HEK293 (cell line): Measurements from ENCODE around the gene OXSR1.
"Not testable (repeated sequence)": the region's sequence is repeated elsewhere in the genome, so short reads cannot be mapped to it uniquely, and the experiment has no call there.

Source experiments
- CTCF ChIA-PET: fragments of 350-600 bp; formaldehyde crosslinking; extraction: SDS; loops from one replicate; lab custom pipeline; 2021; ENCODE audit warnings: antibody characterized with exemption; lab: Yijun Ruan, JAX
- POLR2A ChIA-PET: fragments of 300-600 bp; formaldehyde crosslinking; extraction: SDS; loops from one replicate; lab custom pipeline; 2020; ENCODE audit warnings: antibody characterized with exemption, inconsistent platforms; lab: Yijun Ruan, JAX
- H3K27ac ChIP-seq: fragments of 200-500 bp; sonication (Bioruptor generic); 2 replicates; pipeline ENCODE4 v1.5.1; 2014; ENCODE audit warnings: low read depth, low read length, control low read depth, inconsistent platforms; ENCODE audit errors: extremely low read depth
- H3K36me3 ChIP-seq, 2 experiments: fragments of 200-500 bp in 1 of 2; sonication (Bioruptor generic) in 1 of 2; 1 replicate in 1 of 2; 2 replicates in 1 of 2; pipeline ENCODE4 v1.5.1; 2014 to 2017; ENCODE audit warnings: inconsistent platforms in 2 of 2, low read length in 2 of 2; ENCODE audit not compliant: control insufficient read depth in 2 of 2, insufficient read depth in 1 of 2
- H3K4me1 ChIP-seq: fragments of 200-500 bp; sonication (Bioruptor generic); 2 replicates; pipeline ENCODE4 v1.5.1; 2014; ENCODE audit warnings: mild to moderate bottlenecking, low read length, inconsistent platforms; ENCODE audit not compliant: control insufficient read depth, insufficient read depth
- H3K4me3 ChIP-seq: 2 replicates; pipeline ENCODE4 v1.5.1; 2011; ENCODE audit warnings: low read depth, mild to moderate bottlenecking, control low read depth, low read length, moderate library complexity
- H3K9me3 ChIP-seq: fragments of 200-500 bp; sonication (Bioruptor generic); 2 replicates; pipeline ENCODE4 v1.5.1; 2014; ENCODE audit warnings: low read depth, low read length, inconsistent platforms; ENCODE audit not compliant: control insufficient read depth, insufficient read depth
- GLIS1 ChIP-seq: fragments of 450-650 bp; formaldehyde crosslinking; IDR thresholded peaks from 2 replicates; pipeline ENCODE4 v1.5.1; 2016; ENCODE audit warnings: missing biosample characterization, missing genetic modification characterization
- HOXD13 ChIP-seq: sonication (generic); formaldehyde crosslinking; IDR thresholded peaks from 2 replicates; pipeline ENCODE4 v1.8.0; 2022; ENCODE audit warnings: missing genetic modification reagents, borderline replicate concordance
- SCRT1 ChIP-seq: fragments of 450-650 bp; formaldehyde crosslinking; IDR thresholded peaks from 2 replicates; pipeline ENCODE4 v1.5.1; 2016; ENCODE audit warnings: missing biosample characterization, missing genetic modification characterization, borderline replicate concordance
- TRIM28 ChIP-seq: IDR thresholded peaks from 2 replicates; pipeline ENCODE4 v1.6.1; 2011; ENCODE audit warnings: low read length, control low read depth, borderline replicate concordance
- ZBTB17 ChIP-seq: fragments of 450-650 bp; formaldehyde crosslinking; IDR thresholded peaks from 2 replicates; pipeline ENCODE4 v1.5.1; 2016; ENCODE audit warnings: missing biosample characterization, missing genetic modification characterization
- ZBTB21 ChIP-seq: fragments of 450-650 bp; formaldehyde crosslinking; IDR thresholded peaks from 2 replicates; pipeline ENCODE4 v1.5.1; 2017; ENCODE audit warnings: missing biosample characterization, missing genetic modification characterization
- ZNF132 ChIP-seq: fragments of 450-650 bp; formaldehyde crosslinking; IDR thresholded peaks from 2 replicates; pipeline ENCODE4 v1.5.1; 2017; ENCODE audit warnings: missing biosample characterization, missing genetic modification characterization, borderline replicate concordance
- ZNF155 ChIP-seq: fragments of 450-650 bp; formaldehyde crosslinking; IDR thresholded peaks from 2 replicates; pipeline ENCODE4 v1.5.1; 2016; ENCODE audit warnings: missing biosample characterization, missing genetic modification characterization
- ZNF184 ChIP-seq: fragments of 450-650 bp; IDR thresholded peaks from 2 replicates; pipeline ENCODE4 v1.5.1; 2018; ENCODE audit warnings: missing biosample characterization, mild to moderate bottlenecking, missing genetic modification characterization
- ZNF335 ChIP-seq: fragments of 450-650 bp; formaldehyde crosslinking; conservative IDR thresholded peaks from 2 replicates; pipeline ENCODE4 v1.5.1; 2016; ENCODE audit warnings: missing biosample characterization, missing genetic modification characterization
- ZNF394 ChIP-seq: fragments of 450-650 bp; formaldehyde crosslinking; IDR thresholded peaks from 2 replicates; pipeline ENCODE4 v1.5.1; 2016; ENCODE audit warnings: missing biosample characterization, missing genetic modification characterization, mild to moderate bottlenecking, moderate library complexity, borderline replicate concordance
- ZNF404 ChIP-seq: fragments of 450-650 bp; formaldehyde crosslinking; IDR thresholded peaks from 2 replicates; pipeline ENCODE4 v1.5.1; 2017; ENCODE audit warnings: missing biosample characterization, missing genetic modification characterization
- ZNF530 ChIP-seq: fragments of 450-650 bp; formaldehyde crosslinking; IDR thresholded peaks from 2 replicates; pipeline ENCODE4 v1.5.1; 2016; ENCODE audit warnings: low read depth, missing biosample characterization, missing genetic modification characterization
- ZNF585B ChIP-seq: fragments of 450-650 bp; formaldehyde crosslinking; IDR thresholded peaks from 2 replicates; pipeline ENCODE4 v1.5.1; 2016; ENCODE audit warnings: missing biosample characterization, missing genetic modification characterization
- TF ChIP-seq, protein P1 (sequence below): sonication (generic); formaldehyde crosslinking; IDR thresholded peaks from 2 replicates; pipeline ENCODE4 v1.8.1; 2022; ENCODE audit warnings: mild to moderate bottlenecking, moderate library complexity, missing genetic modification reagents
- TF ChIP-seq, protein P2 (sequence below): fragments of 450-650 bp; formaldehyde crosslinking; IDR thresholded peaks from 2 replicates; pipeline ENCODE4 v1.5.1; 2016; ENCODE audit warnings: missing biosample characterization, missing genetic modification characterization, low read depth
- TF ChIP-seq, protein P3 (sequence below): fragments of 450-650 bp; formaldehyde crosslinking; IDR thresholded peaks from 2 replicates; pipeline ENCODE4 v1.5.1; 2017; ENCODE audit warnings: missing biosample characterization, missing genetic modification characterization
- TF ChIP-seq, protein P4 (sequence below): fragments of 450-650 bp; formaldehyde crosslinking; IDR thresholded peaks from 2 replicates; pipeline ENCODE4 v1.5.1; 2016; ENCODE audit warnings: missing biosample characterization, missing genetic modification characterization
- TF ChIP-seq, protein P5 (sequence below): fragments of 450-650 bp; formaldehyde crosslinking; IDR thresholded peaks from 2 replicates; pipeline ENCODE4 v1.5.1; 2016; ENCODE audit warnings: missing biosample characterization, missing genetic modification characterization

Gene OXSR1

DNA sequence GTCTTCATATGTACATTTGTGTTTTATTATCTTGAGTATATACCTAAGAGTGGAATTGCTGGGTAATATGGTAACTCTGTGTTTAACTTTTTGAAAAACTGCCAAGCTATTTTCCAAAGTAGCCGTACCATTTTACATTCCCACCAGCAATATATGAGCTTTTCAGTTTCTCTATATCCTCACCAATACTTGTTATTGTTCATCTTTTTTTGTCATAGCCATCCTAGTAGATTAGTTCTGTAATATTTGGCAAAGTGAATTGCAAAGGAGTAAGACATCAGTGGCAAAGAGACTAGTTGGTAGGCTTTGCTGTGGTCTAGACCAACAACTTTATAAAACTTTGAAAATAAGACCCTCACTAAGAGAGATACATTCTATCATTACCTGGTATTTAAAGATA, 21.4 kb downstream of the OXSR1 start:
- TF ChIP-seq ZNF184 (tag by site-specific recombination), result peak; percentile 98
- TF ChIP-seq, protein P1, sequence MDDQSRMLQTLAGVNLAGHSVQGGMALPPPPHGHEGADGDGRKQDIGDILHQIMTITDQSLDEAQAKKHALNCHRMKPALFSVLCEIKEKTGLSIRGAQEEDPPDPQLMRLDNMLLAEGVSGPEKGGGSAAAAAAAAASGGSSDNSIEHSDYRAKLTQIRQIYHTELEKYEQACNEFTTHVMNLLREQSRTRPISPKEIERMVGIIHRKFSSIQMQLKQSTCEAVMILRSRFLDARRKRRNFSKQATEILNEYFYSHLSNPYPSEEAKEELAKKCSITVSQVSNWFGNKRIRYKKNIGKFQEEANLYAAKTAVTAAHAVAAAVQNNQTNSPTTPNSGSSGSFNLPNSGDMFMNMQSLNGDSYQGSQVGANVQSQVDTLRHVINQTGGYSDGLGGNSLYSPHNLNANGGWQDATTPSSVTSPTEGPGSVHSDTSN (CRISPR knock-in tag), result no peak
- TF ChIP-seq, protein P2, sequence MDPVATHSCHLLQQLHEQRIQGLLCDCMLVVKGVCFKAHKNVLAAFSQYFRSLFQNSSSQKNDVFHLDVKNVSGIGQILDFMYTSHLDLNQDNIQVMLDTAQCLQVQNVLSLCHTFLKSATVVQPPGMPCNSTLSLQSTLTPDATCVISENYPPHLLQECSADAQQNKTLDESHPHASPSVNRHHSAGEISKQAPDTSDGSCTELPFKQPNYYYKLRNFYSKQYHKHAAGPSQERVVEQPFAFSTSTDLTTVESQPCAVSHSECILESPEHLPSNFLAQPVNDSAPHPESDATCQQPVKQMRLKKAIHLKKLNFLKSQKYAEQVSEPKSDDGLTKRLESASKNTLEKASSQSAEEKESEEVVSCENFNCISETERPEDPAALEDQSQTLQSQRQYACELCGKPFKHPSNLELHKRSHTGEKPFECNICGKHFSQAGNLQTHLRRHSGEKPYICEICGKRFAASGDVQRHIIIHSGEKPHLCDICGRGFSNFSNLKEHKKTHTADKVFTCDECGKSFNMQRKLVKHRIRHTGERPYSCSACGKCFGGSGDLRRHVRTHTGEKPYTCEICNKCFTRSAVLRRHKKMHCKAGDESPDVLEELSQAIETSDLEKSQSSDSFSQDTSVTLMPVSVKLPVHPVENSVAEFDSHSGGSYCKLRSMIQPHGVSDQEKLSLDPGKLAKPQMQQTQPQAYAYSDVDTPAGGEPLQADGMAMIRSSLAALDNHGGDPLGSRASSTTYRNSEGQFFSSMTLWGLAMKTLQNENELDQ (tag by site-specific recombination), result no peak
- TF ChIP-seq, all 188 proteins: peak for 1
- Histone ChIP-seq H3K4me1 (peaks cover 4% of the 10 kb centered on the region; the same call in 1 of the 2 replicates), H3K36me3 (peaks cover 9 to 37% of the 10 kb centered on the region in 2 experiments; a peak in 2 of 3 replicates), H3K4me3 (no peak overlapping the region), H3K9me3 (no peaks in the 10 kb centered on the region), H3K27ac (no peak overlapping the region)
- POLR2A ChIA-PET, result no interaction called here
- CTCF ChIA-PET, result interaction anchor here (0.6 kb wide), 1 partner anchor 788 kb away, joined by 3 read pairs; no protein-coding TSS in a partner anchor

DNA sequence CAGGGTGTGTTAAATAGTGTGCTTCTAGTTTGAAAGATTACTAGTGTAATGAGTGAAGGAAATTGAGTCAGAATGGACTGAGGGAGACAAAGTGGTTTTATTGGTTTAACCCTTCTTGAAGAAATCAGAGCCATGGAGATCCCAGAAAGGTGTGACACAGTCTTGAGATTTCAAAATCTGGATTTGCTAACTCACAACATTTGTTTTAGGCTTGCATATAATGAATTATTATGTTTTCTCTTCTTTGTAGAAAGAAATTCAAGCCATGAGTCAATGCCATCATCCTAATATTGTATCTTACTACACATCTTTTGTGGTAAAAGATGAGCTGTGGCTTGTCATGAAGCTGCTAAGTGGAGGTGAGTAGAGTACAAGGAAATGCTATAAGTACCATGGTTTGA, 25.1 kb downstream of the OXSR1 start:
- CTCF ChIA-PET, result no interaction called here
- no peak for TF ChIP-seq ZNF155 (tag by site-specific recombination)
- no peak for TF ChIP-seq ZNF585B (tag by site-specific recombination)
- no peak for TF ChIP-seq SCRT1 (tag by site-specific recombination)
- no peak for TF ChIP-seq ZNF132 (tag by site-specific recombination)
- no peak for TF ChIP-seq GLIS1 (tag by site-specific recombination)
- TF ChIP-seq, protein P3, sequence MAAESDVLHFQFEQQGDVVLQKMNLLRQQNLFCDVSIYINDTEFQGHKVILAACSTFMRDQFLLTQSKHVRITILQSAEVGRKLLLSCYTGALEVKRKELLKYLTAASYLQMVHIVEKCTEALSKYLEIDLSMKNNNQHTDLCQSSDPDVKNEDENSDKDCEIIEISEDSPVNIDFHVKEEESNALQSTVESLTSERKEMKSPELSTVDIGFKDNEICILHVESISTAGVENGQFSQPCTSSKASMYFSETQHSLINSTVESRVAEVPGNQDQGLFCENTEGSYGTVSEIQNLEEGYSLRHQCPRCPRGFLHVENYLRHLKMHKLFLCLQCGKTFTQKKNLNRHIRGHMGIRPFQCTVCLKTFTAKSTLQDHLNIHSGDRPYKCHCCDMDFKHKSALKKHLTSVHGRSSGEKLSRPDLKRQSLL (tag by site-specific recombination), result no peak
- no peak for TF ChIP-seq ZNF335 (tag by site-specific recombination)
- TF ChIP-seq ZBTB21, result no peak
- TF ChIP-seq HOXD13, result no peak
- no peak for TF ChIP-seq ZNF394 (tag by site-specific recombination)
- TF ChIP-seq, all 188 proteins: peak for 0
- no peaks in the 10 kb centered on the region for H3K9me3 ChIP-seq
- POLR2A ChIA-PET, result interaction anchor here (1.2 kb wide), 1 partner anchor 25 kb away, joined by 3 read pairs; the partner anchor contains the start of gene OXSR1
- no peaks in the 10 kb centered on the region for H3K4me1 ChIP-seq
- no peak overlapping the region for H3K27ac ChIP-seq
- no peak overlapping the region for H3K4me3 ChIP-seq
- H3K36me3 ChIP-seq, result peaks cover 3 to 35% of the 10 kb centered on the region in 2 experiments; a peak in 2 of 3 replicates

DNA sequence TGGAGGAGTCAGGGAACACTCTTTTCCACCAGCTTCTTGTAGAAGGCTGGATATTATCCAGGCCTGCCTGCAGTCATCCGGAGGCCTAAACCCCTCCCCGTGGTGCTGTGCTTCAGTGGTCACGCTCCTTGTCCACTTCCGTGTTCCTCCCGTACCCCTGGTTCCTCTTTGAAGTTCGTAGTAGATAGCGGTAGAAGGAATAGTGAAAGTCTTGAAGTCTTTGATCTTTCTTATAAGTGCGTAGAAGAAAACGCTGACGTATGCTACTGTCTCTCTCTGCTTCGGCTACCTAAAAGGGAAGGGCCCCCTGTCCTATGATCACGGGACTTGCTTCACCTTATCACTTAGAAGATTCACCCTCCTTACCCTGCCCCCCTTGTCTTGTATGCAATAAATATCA, 37.6 kb downstream of the OXSR1 start:
- H3K27ac ChIP-seq, H3K9me3 ChIP-seq, POLR2A ChIA-PET, H3K4me1 ChIP-seq, H3K4me3 ChIP-seq: not testable (repeated sequence)
- H3K36me3 ChIP-seq, result peaks cover 4 to 27% of the 10 kb centered on the region in 2 experiments; a peak in 2 of 3 replicates
- CTCF ChIA-PET, result interaction anchor here (0.7 kb wide), 1 partner anchor 34 kb away, joined by 3 read pairs; no protein-coding TSS in a partner anchor

DNA sequence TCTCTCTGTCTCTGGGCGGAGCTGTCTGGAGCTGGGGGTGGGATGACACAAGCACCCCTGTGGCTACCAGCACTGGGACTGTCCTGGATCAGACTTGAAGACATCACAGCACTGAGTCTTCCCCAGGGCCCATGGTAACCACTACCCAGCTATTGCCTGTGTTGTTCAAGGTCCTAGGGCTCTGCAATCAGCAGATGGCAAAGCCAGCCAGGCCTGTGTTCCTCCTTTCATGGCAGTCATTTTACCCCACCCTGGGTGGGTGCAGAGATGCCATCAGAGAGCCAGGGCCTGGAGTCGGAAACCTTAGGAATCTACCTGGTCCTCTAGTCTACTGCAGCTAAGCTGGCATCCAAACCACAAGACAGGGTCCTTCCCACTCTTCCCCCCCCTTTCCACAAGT, 38.4 kb downstream of the OXSR1 start:
- CTCF ChIA-PET, result interaction anchor here (0.7 kb wide), 1 partner anchor 33 kb away, joined by 3 read pairs; no protein-coding TSS in a partner anchor
- Histone ChIP-seq H3K9me3 (no peaks in the 10 kb centered on the region), H3K27ac (no peak overlapping the region)
- TF ChIP-seq ZNF585B (tag by site-specific recombination) (no peak), ZNF404 (tag by site-specific recombination) (no peak), ZNF530 (no peak), TRIM28 (no peak), ZBTB17 (tag by site-specific recombination) (no peak)
- TF ChIP-seq, protein P4, sequence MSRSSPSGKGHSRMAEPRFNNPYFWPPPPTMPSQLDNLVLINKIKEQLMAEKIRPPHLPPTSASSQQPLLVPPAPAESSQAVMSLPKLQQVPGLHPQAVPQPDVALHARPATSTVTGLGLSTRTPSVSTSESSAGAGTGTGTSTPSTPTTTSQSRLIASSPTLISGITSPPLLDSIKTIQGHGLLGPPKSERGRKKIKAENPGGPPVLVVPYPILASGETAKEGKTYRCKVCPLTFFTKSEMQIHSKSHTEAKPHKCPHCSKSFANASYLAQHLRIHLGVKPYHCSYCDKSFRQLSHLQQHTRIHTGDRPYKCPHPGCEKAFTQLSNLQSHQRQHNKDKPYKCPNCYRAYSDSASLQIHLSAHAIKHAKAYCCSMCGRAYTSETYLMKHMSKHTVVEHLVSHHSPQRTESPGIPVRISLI (tag by site-specific recombination), result no peak
- TF ChIP-seq, protein P5, sequence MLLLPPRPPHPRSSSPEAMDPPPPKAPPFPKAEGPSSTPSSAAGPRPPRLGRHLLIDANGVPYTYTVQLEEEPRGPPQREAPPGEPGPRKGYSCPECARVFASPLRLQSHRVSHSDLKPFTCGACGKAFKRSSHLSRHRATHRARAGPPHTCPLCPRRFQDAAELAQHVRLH (tag by site-specific recombination), result no peak
- TF ChIP-seq, all 188 proteins: peak for 0
- Histone ChIP-seq H3K36me3 (peaks cover 4 to 28% of the 10 kb centered on the region in 2 experiments; a peak in 2 of 3 replicates), H3K4me1 (peaks cover 6% of the 10 kb centered on the region; the same call in 1 of the 2 replicates), H3K4me3 (no peak overlapping the region)
- POLR2A ChIA-PET, result no interaction called here
